Measurements from ENCODE around the gene SSNA1. TPM values are rescaled to one million over a fixed set of nuclear protein-coding genes. Genes with fewer than 3 reads are reported as not detected.

Gene SSNA1
- total and polyA plus RNA-seq, 9 of the 15 experiments (the other 6 are each of a cell fraction or from before 2014, with no cell fraction given): 1.9 to 130 (median 57.1) TPM

DNA sequence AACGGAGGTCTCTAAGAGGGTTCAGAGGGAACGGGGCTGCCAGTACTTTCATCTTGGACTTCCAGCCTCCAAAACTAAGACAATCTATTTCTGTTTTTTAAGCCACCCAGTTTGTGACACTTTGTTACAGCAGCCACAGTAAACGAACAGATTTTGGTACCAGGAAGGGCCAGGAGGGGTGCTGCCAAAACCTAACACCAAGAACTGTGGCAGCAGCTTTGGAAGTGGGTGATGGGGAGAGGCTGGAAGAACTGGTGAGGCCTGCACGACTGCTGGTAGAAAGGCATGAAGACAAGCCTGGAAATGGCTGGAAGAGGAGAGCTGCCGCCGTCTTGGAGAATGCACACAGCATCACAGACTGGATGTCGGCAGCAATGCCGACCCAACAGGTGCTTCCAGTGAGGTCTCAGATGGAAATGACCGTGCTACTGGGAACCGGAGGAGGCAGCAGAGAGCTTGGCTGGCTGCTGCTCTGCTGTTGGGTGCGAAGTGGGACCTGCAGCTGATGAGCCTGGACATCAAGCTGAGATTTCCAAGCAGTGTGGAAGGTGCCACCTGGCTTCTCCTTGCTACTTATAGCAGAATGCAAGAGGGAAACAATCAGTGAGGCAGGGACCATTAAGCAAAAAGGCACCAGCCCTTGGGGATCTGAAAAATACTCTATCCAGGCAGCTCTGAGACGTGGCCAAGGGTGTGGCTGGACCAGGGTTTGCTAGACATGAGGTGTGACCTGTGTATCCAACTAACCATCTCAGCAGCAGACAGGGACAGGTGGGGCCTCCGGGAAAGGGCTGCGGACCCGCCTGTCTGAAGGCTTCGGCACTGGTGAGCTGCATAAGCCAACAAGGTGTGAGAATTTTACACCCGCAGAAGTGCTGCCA is 11.9 kb upstream of the SSNA1 start (continued):
- TF ChIP-seq, protein P1, sequence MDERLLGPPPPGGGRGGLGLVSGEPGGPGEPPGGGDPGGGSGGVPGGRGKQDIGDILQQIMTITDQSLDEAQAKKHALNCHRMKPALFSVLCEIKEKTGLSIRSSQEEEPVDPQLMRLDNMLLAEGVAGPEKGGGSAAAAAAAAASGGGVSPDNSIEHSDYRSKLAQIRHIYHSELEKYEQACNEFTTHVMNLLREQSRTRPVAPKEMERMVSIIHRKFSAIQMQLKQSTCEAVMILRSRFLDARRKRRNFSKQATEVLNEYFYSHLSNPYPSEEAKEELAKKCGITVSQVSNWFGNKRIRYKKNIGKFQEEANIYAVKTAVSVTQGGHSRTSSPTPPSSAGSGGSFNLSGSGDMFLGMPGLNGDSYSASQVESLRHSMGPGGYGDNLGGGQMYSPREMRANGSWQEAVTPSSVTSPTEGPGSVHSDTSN (CRISPR knock-in tag; IDR thresholded peaks at IDR 0.05; ENCODE audit: low read depth): no peak
- TF ChIP-seq, protein P1 (tag; conservative IDR thresholded peaks at IDR 0.05; ENCODE audit: low read depth): no peak
- TF ChIP-seq STAG1 (CRISPR knock-in tag; IDR thresholded peaks at IDR 0.05; ENCODE audit: borderline replicate concordance): 0 out of 2 replicates have a peak, but pooled peaks have one; percentile 8
- no peak for TF ChIP-seq RHOXF2B (CRISPR knock-in tag; conservative IDR thresholded peaks at IDR 0.05)
- TF ChIP-seq ZNF445 (CRISPR knock-in tag; IDR thresholded peaks at IDR 0.05; ENCODE audit: low read depth): no peak
- TF ChIP-seq, protein P2, sequence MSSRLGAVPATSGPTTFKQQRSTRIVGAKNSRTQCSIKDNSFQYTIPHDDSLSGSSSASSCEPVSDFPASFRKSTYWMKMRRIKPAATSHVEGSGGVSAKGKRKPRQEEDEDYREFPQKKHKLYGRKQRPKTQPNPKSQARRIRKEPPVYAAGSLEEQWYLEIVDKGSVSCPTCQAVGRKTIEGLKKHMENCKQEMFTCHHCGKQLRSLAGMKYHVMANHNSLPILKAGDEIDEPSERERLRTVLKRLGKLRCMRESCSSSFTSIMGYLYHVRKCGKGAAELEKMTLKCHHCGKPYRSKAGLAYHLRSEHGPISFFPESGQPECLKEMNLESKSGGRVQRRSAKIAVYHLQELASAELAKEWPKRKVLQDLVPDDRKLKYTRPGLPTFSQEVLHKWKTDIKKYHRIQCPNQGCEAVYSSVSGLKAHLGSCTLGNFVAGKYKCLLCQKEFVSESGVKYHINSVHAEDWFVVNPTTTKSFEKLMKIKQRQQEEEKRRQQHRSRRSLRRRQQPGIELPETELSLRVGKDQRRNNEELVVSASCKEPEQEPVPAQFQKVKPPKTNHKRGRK (tag; IDR thresholded peaks at IDR 0.05): no peak
- no peak for TF ChIP-seq NFYB (IDR thresholded peaks at IDR 0.05; ENCODE audit: extremely low read depth, insufficient read length)
- TF ChIP-seq ZNF707 (CRISPR knock-in tag; conservative IDR thresholded peaks at IDR 0.05): no peak
- TF ChIP-seq ZKSCAN1 (IDR thresholded peaks at IDR 0.05; ENCODE audit: low read depth, low read length): no peak
- no peak for TF ChIP-seq KAT2B (IDR thresholded peaks at IDR 0.05; ENCODE audit: low read depth, low read length)
- TF ChIP-seq CHAMP1 (IDR thresholded peaks at IDR 0.05): no peak
- no peak for TF ChIP-seq NEUROD1 (IDR thresholded peaks at IDR 0.05; ENCODE audit: borderline replicate concordance, low read depth, low read length, partially characterized antibody)
- no peak for TF ChIP-seq DNMT1 (IDR thresholded peaks at IDR 0.05)
- no peak for TF ChIP-seq CCAR2 (IDR thresholded peaks at IDR 0.05; ENCODE audit: low read depth, low read length)
- no peak for TF ChIP-seq POLR2G (IDR thresholded peaks at IDR 0.05; ENCODE audit: low read depth, low read length)
- 0 out of 2 replicates have a peak, but pooled peaks have one; percentile 7 for TF ChIP-seq TEAD4 (IDR thresholded peaks at IDR 0.05; ENCODE audit: low read length)
- no peak for TF ChIP-seq TEAD4 (CRISPR knock-in tag; IDR thresholded peaks at IDR 0.05; ENCODE audit: borderline replicate concordance)
- TF ChIP-seq, protein P3, sequence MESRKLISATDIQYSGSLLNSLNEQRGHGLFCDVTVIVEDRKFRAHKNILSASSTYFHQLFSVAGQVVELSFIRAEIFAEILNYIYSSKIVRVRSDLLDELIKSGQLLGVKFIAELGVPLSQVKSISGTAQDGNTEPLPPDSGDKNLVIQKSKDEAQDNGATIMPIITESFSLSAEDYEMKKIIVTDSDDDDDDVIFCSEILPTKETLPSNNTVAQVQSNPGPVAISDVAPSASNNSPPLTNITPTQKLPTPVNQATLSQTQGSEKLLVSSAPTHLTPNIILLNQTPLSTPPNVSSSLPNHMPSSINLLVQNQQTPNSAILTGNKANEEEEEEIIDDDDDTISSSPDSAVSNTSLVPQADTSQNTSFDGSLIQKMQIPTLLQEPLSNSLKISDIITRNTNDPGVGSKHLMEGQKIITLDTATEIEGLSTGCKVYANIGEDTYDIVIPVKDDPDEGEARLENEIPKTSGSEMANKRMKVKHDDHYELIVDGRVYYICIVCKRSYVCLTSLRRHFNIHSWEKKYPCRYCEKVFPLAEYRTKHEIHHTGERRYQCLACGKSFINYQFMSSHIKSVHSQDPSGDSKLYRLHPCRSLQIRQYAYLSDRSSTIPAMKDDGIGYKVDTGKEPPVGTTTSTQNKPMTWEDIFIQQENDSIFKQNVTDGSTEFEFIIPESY (CRISPR knock-in tag; IDR thresholded peaks at IDR 0.05): peak; percentile 46; the same call in 1 of the 2 replicates
- TF ChIP-seq SNIP1 (IDR thresholded peaks at IDR 0.05; ENCODE audit: low read depth): no peak
